ENCODE data around the gene EARS2. TPM values are rescaled to one million over a fixed set of nuclear protein-coding genes. Genes with fewer than 3 reads are reported as not detected.

The EARS2 gene
- total and polyA plus RNA-seq, 10 of the 15 experiments (the other 5 are each of a cell fraction or from before 2014, with no cell fraction given): 12.9 to 65.9 (median 33.5) TPM

DNA sequence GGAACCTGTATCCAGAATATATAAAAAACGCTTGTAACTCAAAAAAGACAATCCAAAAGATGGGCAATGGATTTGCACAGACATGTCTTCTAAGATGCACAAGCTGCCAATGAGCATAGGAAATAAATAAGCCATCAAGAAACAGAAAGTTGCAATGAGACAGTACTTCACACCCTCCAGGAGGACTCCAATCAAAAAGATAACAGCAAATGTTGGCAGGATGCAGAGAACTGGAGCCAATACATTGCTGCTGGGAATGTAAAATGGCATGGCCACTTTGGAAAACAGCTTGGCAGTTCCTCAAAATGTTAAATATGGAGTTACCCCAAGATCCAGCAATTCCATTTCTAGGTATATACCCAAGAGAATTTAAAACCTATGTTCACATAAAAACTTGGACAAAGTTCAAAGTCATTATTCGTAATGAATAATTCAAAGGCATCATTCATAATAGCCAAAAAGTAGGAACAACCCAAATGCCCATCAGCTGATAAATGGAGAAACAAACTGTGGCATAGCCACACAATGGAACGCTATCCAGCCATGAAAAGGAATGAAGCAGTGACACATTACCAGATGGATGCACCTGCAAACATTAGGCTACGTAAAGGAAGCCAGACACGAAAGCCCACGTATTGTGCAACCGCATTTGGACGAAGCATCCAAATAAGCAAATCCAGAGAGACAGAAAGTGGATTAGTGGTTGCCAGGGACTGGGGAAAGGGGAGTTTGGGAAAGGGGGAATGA is 72.5 kb downstream of the EARS2 start:
- FAIRE-seq: no peak
- ChIA-PET POLR2A (interaction anchor here (0.7 kb wide), 1 partner anchor 43 kb away, joined by 3 read pairs; no protein-coding TSS in a partner anchor), SMC1A (ENCODE audit: uncharacterized antibody, unreplicated experiment) (no interaction called here), RAD21 (ENCODE audit: unreplicated experiment) (no interaction called here), CTCF (no interaction called here)
- Histone ChIP-seq H3K27ac (ENCODE audit: control insufficient read depth, insufficient read depth) (no peak overlapping the region), H3K36me3 (ENCODE audit: control insufficient read depth in 2 of 2, insufficient read depth in 2 of 2, low read length in 1 of 2) (peaks cover 45 to 48% of the 10 kb centered on the region in 2 experiments), H4K20me1 (ENCODE audit: control insufficient read depth, insufficient read depth) (no peaks in the 10 kb centered on the region; the same call in 1 of the 2 replicates), H2AFZ (ENCODE audit: control insufficient read depth, low read depth, low read length) (no peak overlapping the region), H3K79me2 (ENCODE audit: control insufficient read depth, insufficient read depth, low read length) (no peaks in the 10 kb centered on the region), H3K4me2 (ENCODE audit: control insufficient read depth, insufficient read depth) (no peak overlapping the region), H3K9me3 (replicated peaks; ENCODE audit: control insufficient read depth, insufficient read depth, low read length) (no peaks in the 10 kb centered on the region), H3K4me1 (ENCODE audit: control insufficient read depth, insufficient read depth, low read length) (no peaks in the 10 kb centered on the region), H3K9ac (ENCODE audit: control insufficient read depth, insufficient read depth, low read length) (no peak overlapping the region), H3K27me3 (replicated peaks in 1 of 2; ENCODE audit: control insufficient read depth in 2 of 2, insufficient read depth in 2 of 2, low read length in 1 of 2) (no peaks in the 10 kb centered on the region), H3K4me3 (no peak overlapping the region)
- no peak for DNase-seq (ENCODE audit: low read depth, low spot score)
- ATAC-seq: no peak
- intact Hi-C loops (cut with micrococcal nuclease; ENCODE audit: unreplicated experiment) (no loop called here), in situ Hi-C loops (cut with MboI) (no loop called here)
- TF ChIP-seq WRNIP1 (IDR thresholded peaks at IDR 0.05; ENCODE audit: borderline replicate concordance, low read depth, low read length): no peak
- no peak for TF ChIP-seq SMARCA5 (IDR thresholded peaks at IDR 0.05)
- TF ChIP-seq BMI1 (IDR thresholded peaks at IDR 0.05; ENCODE audit: borderline replicate concordance): no peak
- TF ChIP-seq IRF4 (IDR thresholded peaks at IDR 0.05; ENCODE audit: low read depth, low read length): no peak
- no peak for TF ChIP-seq MTA3 (IDR thresholded peaks at IDR 0.05; ENCODE audit: borderline replicate concordance, low read length)
- TF ChIP-seq IKZF2 (IDR thresholded peaks at IDR 0.05): no peak
- no peak for TF ChIP-seq HDAC6 (IDR thresholded peaks at IDR 0.05; ENCODE audit: unreplicated experiment)
- TF ChIP-seq KLF5 (IDR thresholded peaks at IDR 0.05; ENCODE audit: partially characterized antibody): no peak
- TF ChIP-seq BRCA1 (IDR thresholded peaks at IDR 0.05; ENCODE audit: low read depth, low read length): no peak
- no peak for TF ChIP-seq NBN (IDR thresholded peaks at IDR 0.05)
- no peak for TF ChIP-seq KAT2A (conservative IDR thresholded peaks at IDR 0.05; ENCODE audit: control insufficient read depth, low read depth, low read length)
- TF ChIP-seq, protein P1, sequence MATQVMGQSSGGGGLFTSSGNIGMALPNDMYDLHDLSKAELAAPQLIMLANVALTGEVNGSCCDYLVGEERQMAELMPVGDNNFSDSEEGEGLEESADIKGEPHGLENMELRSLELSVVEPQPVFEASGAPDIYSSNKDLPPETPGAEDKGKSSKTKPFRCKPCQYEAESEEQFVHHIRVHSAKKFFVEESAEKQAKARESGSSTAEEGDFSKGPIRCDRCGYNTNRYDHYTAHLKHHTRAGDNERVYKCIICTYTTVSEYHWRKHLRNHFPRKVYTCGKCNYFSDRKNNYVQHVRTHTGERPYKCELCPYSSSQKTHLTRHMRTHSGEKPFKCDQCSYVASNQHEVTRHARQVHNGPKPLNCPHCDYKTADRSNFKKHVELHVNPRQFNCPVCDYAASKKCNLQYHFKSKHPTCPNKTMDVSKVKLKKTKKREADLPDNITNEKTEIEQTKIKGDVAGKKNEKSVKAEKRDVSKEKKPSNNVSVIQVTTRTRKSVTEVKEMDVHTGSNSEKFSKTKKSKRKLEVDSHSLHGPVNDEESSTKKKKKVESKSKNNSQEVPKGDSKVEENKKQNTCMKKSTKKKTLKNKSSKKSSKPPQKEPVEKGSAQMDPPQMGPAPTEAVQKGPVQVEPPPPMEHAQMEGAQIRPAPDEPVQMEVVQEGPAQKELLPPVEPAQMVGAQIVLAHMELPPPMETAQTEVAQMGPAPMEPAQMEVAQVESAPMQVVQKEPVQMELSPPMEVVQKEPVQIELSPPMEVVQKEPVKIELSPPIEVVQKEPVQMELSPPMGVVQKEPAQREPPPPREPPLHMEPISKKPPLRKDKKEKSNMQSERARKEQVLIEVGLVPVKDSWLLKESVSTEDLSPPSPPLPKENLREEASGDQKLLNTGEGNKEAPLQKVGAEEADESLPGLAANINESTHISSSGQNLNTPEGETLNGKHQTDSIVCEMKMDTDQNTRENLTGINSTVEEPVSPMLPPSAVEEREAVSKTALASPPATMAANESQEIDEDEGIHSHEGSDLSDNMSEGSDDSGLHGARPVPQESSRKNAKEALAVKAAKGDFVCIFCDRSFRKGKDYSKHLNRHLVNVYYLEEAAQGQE (IDR thresholded peaks at IDR 0.05; ENCODE audit: low read depth, low read length): no peak
- no peak for TF ChIP-seq ETV6 (conservative IDR thresholded peaks at IDR 0.05 in 1 of 2, IDR thresholded peaks at IDR 0.05 in 1 of 2; ENCODE audit: borderline replicate concordance in 1 of 2, low read depth in 1 of 2)
- TF ChIP-seq, protein P2, sequence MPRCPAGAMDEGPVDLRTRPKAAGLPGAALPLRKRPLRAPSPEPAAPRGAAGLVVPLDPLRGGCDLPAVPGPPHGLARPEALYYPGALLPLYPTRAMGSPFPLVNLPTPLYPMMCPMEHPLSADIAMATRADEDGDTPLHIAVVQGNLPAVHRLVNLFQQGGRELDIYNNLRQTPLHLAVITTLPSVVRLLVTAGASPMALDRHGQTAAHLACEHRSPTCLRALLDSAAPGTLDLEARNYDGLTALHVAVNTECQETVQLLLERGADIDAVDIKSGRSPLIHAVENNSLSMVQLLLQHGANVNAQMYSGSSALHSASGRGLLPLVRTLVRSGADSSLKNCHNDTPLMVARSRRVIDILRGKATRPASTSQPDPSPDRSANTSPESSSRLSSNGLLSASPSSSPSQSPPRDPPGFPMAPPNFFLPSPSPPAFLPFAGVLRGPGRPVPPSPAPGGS (IDR thresholded peaks at IDR 0.05; ENCODE audit: borderline replicate concordance, insufficient read depth, low read depth, low read length, poor library complexity, severe bottlenecking): no peak
- no peak for TF ChIP-seq TARDBP (IDR thresholded peaks at IDR 0.05; ENCODE audit: borderline replicate concordance)
- no peak for TF ChIP-seq STAT3 (IDR thresholded peaks at IDR 0.05; ENCODE audit: low read depth, low read length)
- TF ChIP-seq KDM1A (IDR thresholded peaks at IDR 0.05; ENCODE audit: borderline replicate concordance): no peak
- no peak for TF ChIP-seq NR2C1 (IDR thresholded peaks at IDR 0.05)
- no TSS peak for BruUV-seq (replicated peaks)
- 91% methylated on average over 8 of the region's 8 CpGs for WGBS (ENCODE audit: insufficient coverage, insufficient replicate concordance, low lambda C conversion rate, missing lambda C conversion rate)

Data from GM12878 (cell line).